Left cardiac atrium (tissue), 4 donors: ENCODE data around the gene BRAT1. TPM values are rescaled to one million over a fixed set of nuclear protein-coding genes. Genes with fewer than 3 reads are reported as not detected.

Experiments used
- ATAC-seq, 2 donors: fragments of 200-7000 bp; cut with Tn5 transposase; one replicate each; pipeline ENCODE4 v1.9.1; 2020; ENCODE audit warnings: mild to moderate bottlenecking in 2 of 2, moderate library complexity in 2 of 2
- DNase-seq: peaks from one replicate; pipeline ENCODE4 v3.0.0-alpha.2; 2020
- intact Hi-C, 2 donors: fragments of 100-400 bp; cut with DNase I; formaldehyde crosslinking; loops; one replicate each; pipeline versions ENCODE4 v1.14.1 to v1.15.1; 2022 to 2023
- total RNA-seq, 2 donors: library from RNA; stranded (reverse); fragmentation: NEBNext Ultra II Directional; extraction: Animal tissue kit (Norgen Biotek cat#: 25700); gene quantifications; one replicate each; pipeline ENCODE4 v1.2.1, GENCODE V29; 2021
- donor health status: DM: no; HTN: yes; CAD: no.
- donor health status: DM: no; HTN: yes; CAD: no; lungs with severe emphysema.
- donor health status: DM: yes; HTN: yes; CAD: no.
- donor health status: Dilated cardiomyopathy.

The BRAT1 gene
- total RNA-seq, 2 donors from 2014 or later: 14.6 to 17.6 TPM

DNA sequence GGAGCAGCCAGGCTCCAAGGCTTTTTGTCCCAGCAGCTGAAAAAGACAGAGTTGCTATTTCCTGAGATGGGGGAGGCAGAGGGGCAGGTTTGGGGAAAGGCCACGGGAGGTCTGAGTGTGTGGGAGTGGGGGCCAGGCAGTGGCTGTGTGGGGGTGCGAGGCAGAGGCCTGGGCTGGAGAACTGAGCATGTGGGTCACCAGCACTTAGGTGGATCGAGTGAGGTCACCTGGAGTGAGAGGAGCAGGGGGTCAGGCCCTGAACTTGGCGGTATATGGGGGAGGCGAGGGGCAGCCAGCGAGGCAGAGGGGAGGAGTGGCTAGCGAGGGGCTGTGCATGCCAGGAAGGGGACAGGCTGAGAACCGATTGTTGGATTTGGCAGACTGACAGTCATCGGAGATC is 31.8 kb upstream of the BRAT1 start:
- ATAC-seq (no peak), DNase-seq (no peak)
- intact Hi-C loops: no loop called here

DNA sequence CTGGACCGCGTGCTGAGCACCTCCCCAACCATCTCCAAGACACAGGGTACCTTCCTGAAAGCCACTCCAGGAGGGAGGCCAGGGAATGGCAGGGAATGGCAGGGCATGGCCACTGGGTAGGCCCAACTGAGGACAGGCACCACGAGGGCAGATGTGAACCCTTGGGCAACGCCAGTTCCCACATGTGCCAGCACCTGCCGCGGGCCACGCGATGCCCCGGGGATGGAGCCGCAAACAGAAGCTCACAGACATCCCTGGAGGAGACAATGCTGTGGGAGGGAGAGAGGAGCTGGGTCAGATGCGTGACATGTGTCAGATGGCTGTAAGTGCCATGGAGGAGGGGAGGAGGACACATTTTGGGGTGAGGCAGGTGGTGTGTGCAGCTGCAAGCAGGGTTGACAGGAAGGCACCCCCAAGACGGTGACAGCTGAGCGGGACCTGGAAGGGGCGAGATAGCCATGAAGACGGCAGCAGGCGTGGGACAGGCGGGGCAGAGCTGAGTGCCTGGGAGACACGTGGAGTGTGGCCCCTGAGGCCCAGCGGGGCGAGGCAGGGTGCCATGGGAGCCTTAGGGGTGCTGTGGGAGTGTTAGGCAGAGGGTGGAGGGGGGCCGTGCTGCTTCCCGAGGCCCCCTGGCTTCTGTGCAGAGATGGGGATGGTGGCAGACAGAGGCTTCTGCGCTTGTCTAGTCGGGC is 31.1 kb upstream of the BRAT1 start:
- no peak for ATAC-seq

DNA sequence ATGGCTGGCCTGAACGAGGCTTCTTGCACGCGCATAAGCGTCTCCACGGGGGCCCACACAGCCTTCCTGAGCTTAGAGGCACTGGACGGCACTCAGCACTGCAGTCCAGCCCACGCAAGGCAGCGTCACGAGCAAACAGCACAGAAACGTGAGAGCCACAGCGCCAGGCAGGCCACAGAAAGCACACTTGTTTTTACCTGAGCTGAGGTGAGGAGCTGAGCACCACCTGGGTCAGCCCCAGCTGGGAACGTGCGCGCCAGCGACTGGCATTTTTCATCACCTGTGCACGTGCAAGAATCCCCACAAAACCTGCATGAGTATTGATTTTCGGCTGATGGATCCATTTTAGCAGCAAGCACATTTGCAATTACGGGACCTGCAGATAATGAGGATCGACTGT is 30.1 kb upstream of the BRAT1 start:
- intact Hi-C loops: no loop called here
- no peak for ATAC-seq

More for the DNA sequence above, 31.1 kb upstream of the BRAT1 start:
- intact Hi-C loops: no loop called here
- DNase-seq: no peak

DNA sequence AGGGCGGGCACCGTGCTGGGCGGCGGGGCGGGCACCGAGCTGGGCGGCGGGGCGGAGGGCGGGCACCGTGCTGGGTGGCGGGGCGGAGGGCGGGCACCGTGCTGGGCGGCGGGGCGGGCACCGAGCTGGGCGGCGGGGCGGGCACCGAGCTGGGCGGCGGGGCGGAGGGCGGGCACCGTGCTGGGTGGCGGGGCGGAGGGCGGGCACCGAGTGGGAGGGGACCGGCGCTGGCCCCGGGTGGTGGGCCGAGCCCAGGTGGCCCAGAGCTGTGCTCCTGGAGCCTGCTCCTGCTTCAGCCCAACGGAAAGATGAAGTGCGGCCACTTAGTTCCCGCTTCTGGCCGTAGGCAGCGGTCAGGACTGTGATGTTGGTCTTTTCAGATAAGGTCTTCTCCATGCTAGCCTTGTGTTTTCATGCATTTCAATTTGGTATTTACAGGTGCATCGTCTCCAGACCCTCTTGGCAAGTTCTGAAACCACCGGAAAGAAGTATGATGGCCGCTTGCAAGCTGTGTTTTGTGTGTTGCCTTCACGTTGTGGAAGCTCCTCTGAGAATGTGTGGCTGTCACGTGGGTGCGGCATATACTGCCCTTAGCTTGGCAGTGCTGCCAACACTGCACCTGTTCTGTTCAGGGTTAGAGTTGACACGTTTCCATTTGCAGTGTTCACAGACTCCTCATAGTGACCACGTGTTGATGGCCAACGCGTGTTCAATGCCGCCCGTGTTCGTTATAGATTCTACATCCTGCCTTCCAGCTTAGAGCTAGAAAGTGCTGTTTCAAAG is 28.7 kb upstream of the BRAT1 start:
- ATAC-seq (no peak), DNase-seq (no peak)
- intact Hi-C loops: no loop called here

More for the DNA sequence above, 30.1 kb upstream of the BRAT1 start:
- DNase-seq: no peak

DNA sequence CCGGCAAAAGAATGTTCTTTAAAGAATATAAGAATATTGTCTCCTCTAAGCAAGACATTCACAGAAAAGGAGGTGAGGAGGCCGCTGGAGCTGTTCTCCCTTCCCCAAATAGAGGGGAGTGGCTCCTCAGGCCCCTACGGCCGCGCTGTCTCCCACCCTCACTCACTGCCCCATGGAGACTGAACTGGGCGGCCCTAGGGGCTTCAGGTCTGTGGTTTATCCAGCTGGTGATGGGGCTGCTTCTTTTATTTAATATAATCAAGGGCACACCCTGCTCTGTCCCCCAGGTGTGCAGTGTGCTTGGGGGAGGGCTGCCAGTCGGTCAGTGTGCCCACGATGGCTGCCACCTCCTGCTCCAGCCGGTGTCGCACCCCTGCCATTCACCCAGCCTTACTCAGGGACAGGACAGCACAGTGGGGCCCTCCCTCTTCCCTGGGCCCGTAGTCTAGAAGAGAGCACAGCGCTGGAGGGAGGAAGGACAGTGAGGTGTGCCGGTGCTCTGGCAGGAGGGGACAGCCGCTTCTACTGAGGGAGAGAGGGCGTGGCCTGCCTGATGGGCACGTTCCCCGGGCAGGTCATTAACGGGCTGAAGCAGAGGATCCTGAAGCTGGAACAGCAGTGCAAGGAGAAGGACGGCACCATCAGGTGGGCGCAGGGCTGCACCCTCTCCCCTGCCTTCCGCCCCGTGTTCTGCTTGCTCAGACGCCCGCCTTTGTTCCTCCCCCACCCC is 26.8 kb upstream of the BRAT1 start:
- DNase-seq (no peak), ATAC-seq (peak in 1 of 2 donors; percentile 21)
- intact Hi-C loops: no loop called here

DNA sequence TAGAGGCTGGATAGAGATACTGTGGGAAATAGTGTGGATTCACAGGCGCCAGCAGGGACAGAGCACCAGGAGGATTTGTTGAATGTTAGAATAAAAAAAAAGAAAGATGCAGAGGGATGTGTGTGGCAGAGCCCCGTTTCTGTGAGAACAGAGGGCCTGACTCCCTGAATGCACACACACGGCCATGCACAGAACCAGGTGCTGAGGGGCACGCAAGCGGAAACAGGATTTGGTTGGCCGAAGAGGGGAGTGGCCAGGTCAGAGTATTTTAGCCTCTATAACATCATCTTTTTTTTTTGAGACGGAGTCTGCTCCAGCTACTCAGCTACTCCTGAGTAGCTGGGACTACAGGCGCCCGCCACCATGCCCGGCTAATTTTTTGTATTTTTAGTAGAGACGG is 25.3 kb upstream of the BRAT1 start:
- no peak for DNase-seq
- ATAC-seq: no peak
- intact Hi-C loops: no loop called here

DNA sequence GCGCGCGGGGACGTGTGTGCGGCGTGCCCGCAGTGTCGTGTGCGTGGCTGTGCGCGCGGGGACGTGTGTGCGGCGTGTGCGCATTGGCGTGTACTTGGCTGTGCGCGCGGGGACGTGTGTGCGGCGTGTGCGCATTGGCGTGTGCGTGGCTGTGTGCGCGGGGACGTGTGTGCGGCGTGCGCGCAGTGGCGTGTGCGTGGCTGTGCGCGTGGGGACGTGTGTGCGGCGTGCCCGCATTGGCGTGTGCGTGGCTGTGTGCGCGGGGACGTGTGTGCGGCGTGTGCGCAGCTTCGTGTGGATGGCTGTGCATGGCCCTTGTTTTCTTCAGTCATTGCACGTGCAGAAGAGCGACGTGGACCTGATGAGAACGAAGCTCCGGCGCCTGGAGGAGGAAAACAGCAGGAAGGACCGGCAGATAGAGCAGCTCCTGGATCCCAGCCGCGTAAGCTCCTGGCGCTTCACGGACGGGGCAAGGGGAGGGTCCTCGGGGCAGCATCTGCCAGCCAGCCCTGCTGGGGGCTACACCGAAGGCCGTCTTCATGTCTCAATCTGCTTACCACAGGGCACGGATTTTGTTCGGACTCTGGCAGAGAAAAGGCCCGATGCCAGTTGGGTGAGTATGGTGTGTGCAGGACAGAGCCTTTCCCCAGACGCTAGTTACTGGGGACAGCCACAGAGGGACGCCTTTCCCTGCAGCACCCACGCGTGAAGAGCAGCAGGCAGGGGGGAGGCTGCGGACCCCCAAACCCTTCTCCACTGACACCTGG is 22.8 kb upstream of the BRAT1 start:
- intact Hi-C loops: no loop called here
- no peak for DNase-seq

DNA sequence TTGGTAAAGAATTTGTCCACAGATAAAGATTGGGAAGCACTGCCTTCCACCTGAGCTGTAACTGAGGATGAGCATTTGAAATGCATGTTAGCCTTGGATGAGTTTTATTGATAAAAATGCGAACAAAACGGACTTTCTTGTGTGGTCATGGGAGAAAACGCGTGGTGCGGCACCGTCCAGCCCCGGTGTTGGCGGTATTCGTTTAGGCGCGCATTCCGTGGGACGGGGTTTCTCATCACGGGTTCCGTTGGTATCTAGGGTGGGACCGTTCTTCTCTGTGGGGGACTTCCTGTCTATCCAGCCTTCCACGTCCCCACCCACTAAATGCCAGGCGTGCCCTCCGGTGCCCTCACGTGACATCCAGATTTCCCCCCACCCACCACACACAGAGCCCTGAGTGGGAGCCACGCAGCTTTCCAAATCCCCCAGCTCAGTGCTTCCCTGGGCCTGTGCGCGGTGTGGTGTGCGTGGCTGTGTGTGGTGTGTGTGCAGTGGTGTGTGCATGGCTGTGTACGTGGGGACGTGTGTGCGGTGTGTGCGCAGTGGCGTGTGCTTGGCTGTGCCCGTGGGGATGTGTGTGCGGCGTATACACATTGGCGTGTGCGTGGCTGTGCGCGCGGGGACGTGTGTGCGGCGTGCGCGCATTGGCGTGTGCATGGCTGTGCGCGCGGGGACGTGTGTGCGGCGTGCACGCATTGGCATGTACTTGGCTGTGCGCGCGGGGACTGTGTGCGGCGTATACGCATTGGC is 21.6 kb upstream of the BRAT1 start:
- ATAC-seq: no peak
- no peak for DNase-seq
- intact Hi-C loops: no loop called here

More for the DNA sequence above, 22.8 kb upstream of the BRAT1 start:
- ATAC-seq: no peak

DNA sequence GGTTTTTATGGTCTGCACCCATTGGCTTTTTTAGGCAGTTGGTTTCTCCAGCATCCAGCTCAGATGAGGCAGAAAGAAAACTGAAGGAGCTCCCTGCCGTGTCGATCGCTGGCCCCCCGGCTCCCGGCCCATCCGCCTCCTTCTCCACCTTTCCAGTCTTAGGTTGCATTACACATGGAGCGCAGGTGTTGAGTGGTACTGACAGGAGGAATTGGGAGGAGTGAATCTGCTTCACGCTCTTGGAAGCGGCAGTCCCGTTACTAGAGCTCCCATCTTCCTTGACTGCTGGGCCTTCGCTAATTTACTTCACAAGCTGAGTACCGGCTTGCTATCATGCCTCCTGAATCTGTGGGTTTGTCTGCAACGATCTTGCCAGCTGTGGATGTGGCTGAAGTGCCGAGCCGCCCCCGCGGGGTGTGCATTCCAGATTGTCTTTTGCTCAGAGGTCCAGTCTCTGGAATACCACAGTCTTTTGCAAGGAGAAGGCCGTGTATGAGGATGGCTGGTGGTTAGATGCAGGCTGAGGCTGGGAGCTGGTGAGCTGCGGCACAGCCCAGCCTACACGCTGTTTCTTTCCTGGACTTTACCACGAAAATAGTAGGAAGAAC is 20.5 kb upstream of the BRAT1 start:
- ATAC-seq: no peak
- DNase-seq: no peak
- intact Hi-C loops: no loop called here

DNA sequence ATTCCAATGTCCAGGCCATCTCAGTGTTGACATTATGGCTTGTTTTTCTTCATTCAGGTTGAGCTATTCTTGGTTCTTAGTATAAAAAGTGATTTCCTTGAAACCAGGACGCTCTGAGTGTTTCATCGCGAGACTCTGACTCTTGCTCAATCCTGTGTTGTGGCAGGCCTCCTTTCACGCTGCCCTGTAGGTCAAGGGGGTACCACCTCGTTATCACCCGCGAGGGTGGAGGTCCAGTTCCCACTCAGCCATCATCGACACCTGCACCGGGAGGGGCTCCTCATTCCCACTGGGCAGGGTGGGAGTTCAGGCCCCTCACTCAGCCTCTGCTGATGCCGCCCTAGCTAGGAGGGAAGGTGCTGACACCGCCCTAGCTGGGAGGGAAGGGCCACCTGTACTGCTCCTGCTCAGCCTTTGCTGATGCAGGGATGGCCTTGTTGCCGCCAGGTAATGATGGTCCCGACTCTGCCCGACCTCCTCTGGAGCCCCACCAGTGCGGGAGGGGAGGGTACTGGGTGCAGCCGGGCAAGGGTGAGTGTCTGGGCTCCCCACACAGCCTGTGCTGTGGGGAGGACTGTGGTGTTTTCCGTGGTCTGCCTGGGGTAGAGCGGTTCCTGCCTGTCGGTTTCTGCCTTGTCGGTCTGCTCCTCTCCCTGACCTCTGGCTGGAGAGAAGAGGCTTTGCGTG is 19.9 kb upstream of the BRAT1 start:
- ATAC-seq: no peak
- intact Hi-C loops: no loop called here
- DNase-seq: no peak

DNA sequence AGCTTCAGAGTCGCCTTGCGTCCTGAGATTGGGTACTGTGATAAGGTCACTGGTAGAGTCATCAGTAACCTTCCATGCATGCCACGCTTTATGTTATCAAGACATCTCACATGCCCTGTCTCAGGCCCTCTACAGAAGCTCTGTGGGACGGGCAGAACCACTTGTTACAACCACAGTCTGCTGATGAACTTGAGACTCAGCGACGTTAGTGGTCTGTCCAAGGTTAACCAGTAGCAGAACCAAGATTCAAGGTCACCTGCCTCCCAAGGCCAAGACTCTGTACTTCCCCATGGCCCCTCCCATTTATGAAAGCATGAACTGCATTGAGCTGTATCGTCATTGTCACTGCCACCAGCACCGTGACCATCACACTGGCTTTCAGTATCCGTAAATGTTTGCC is 18.4 kb upstream of the BRAT1 start:
- no peak for ATAC-seq
- intact Hi-C loops: no loop called here
- DNase-seq: no peak

DNA sequence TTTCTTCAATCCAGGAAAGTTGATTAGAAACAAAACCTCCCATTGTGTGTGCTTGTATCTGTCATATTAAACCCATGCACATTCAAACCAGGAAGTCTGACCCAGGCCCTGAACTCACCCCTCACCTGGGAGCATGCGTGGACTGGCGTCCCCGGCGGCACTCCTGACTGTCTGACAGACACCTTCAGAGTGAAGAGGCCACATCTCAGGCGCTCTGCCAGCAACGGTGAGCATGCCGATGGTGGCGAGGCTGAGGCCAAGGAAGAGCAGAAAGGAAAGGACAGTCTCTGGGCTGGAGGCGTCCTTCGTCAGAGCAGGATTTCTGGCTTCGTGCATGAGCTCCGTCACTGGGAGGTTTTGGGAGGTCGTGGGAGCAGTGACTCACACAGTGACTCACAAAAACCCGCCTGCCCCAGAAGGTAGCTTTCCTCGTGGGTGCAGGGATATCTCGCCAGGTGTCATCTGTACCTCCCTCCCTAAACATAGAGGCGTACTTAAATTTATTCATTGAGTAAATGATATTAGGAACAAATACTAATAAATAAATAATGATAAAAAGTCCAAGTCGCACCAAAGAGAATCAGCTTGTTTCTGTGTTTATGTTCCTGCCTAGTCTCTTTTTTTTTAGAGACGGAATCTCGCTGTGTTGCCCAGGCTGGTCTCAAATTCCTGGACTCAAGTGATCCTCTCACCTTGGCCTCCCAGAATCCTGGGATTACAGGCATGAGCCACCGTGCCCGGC is 16.9 kb upstream of the BRAT1 start:
- DNase-seq (no peak), ATAC-seq (no peak)
- intact Hi-C loops: no loop called here

DNA sequence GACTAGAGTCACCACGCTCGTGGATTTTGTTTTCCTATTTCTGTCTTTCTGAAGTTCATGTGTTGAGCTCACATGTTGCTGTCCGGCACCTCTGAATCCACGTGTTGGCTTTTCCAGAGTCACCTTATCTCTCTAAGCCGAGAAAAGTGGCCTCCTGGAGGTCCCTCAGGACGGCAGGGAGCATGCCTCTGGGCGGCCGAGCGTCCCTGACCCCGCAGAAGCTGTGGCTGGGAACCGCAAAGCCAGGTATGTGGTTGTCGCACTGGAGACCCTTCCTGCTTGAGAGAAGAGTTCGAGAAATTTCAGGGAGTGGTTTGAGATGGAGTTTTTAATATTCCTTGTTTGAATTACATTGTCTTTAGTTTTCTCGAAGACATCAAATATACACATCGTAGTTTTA is 16.1 kb upstream of the BRAT1 start:
- ATAC-seq: no peak
- intact Hi-C loops: no loop called here
- no peak for DNase-seq

DNA sequence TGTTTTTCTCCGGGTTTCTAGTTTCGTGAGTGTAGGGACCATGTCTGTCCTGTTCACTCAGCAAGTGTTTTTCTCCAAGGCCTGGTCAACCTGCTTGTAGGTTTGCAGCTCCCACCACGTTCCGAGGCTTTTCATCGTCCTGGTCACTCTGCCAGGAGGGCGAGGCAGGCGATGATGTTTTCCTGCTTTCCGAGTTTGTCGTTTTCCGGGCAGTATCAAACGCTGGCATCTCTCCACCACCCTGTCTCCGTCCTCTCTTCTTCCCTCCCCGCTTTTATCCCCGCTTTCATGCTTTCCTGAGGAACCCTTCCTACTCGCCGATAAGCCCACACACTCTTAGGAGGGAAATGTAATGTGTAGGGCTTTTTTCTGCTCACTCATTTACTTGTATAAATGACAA is 14.7 kb upstream of the BRAT1 start:
- DNase-seq (no peak), ATAC-seq (no peak)
- intact Hi-C loops: no loop called here

DNA sequence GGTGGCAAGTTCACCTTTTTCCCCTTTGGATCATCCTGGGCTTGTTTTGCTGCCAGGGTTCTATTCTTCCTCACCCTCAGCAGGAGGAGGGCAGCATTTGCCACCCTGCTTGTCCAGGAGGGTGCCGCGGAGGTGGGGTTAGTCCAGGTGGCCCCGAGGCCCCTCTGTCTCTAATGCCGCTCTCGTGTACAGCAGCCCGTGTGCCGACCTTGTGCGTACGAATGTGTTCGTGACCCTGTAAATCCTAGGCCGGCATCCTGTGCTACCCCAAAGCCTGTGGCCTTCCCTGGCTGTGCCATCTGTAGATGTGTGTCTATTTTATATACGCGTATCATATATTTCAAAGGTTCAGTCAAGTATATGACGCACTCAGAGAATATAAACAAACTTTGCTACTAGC is 14.1 kb upstream of the BRAT1 start:
- ATAC-seq (no peak), DNase-seq (no peak)
- intact Hi-C loops: loop anchor here (5.0 kb wide), 2 partner anchors 33 to 113 kb away; no protein-coding TSS in a partner anchor

DNA sequence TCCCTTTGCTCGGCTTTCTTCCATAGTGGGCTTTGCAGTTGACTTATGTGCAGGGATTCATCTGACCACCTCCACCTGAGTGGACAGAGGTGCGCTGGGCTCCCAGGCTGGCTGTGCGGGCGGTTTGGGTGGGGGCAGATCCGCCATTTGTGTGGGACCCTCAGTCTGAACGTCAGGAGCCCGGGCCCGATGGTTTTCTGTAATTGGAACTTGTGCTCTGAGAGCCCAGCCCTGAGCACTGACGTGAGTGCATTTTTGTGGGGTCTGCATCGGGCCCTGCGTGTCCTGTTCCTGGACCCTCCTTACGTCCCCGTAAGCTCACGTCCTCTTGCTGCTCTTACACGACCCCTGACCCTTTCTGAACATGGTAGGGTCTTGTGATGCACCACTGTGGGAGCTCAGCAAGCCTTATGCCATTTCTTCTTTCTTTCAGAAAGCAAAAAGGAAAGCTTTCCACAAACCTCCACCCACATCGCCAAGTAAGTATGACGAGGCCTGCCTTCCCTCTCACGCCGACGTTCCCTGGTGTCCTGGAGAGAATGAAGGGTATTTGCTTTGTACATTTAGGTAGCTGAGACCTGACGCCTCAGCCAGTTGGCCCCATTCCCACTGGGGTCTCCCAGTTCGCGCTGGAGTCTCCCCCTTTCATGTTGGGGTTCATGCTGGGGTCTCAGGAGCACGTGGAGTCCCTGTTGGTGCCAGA is 13.3 kb upstream of the BRAT1 start:
- no peak for DNase-seq
- no peak for ATAC-seq
- intact Hi-C loops: loop anchor here (5.0 kb wide), 2 partner anchors 34 to 114 kb away; no protein-coding TSS in a partner anchor
